IMR-90 (cell line): ENCODE results near the gene FANCD2.

Experiments used
- CTCF ChIP-seq: conservative IDR thresholded peaks from 2 replicates; pipeline ENCODE4 v1.5.1; 2012; ENCODE audit warnings: mild to moderate bottlenecking, low read depth, low read length, improper control_type of control experiment
- POLR2A ChIP-seq: IDR thresholded peaks from 2 replicates; pipeline ENCODE4 v1.6.1; 2012; ENCODE audit warnings: mild to moderate bottlenecking, low read depth, low read length
- RCOR1 ChIP-seq: IDR thresholded peaks from 2 replicates; pipeline ENCODE4 v1.6.1; 2012; ENCODE audit warnings: mild to moderate bottlenecking, low read length, improper control_type of control experiment; ENCODE audit not compliant: insufficient replicate concordance
- USF2 ChIP-seq: fragments of 150-350 bp; IDR thresholded peaks from 2 replicates; pipeline ENCODE4 v1.6.1; 2017; ENCODE audit warnings: mild to moderate bottlenecking, antibody characterized with exemption, low read length, low read depth

- no peak for TF ChIP-seq RCOR1
- no peak for TF ChIP-seq POLR2A
- no peak for TF ChIP-seq CTCF
- no peak for TF ChIP-seq USF2
Measured at GRCh38 chr3:10142707-10143560, 116.7 kb downstream of the FANCD2 start.
